ENCODE results near the gene SDK1. TPM values are rescaled to one million over a fixed set of nuclear protein-coding genes. Genes with fewer than 3 reads are reported as not detected.

The SDK1 gene
- total RNA-seq, 1 experiment from 2014 or later = 20.0 TPM

DNA sequence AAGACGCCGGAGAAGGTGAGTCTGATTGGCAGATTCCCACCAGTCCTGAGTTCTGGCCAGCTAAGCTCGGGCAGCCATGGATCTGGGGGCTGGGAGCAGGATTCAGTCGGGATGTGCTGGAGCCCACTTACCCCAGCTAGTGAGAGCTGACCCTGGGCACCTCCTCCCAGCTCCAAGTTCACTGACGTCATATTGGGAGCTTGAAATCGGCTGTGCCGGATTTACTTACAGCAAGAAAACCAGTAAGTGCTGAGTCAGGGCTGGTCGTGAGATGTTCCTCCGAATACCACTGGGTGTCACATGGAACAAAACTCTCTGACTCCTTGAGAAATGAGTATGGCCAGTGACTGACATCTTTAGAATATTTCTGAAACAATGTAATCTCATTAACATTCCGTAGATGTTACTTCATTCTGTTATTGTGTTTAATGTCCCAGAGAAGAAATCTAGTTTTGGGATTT lies 621.2 kb downstream of the SDK1 start:
- Mint-ChIP-seq H3K4me1 (ENCODE audit: low read depth, unreplicated experiment) (peaks cover 14% of the 10 kb centered on the region), H3K27me3 (ENCODE audit: unreplicated experiment) (no peaks in the 10 kb centered on the region), H3K9me3 (ENCODE audit: low read depth, unreplicated experiment) (no peaks in the 10 kb centered on the region), H3K27ac (ENCODE audit: unreplicated experiment) (no peak overlapping the region), H3K36me3 (ENCODE audit: insufficient read depth, unreplicated experiment) (no peaks in the 10 kb centered on the region), H3K4me3 (ENCODE audit: low read depth, unreplicated experiment) (no peak overlapping the region)
- TF ChIP-seq, protein P1, sequence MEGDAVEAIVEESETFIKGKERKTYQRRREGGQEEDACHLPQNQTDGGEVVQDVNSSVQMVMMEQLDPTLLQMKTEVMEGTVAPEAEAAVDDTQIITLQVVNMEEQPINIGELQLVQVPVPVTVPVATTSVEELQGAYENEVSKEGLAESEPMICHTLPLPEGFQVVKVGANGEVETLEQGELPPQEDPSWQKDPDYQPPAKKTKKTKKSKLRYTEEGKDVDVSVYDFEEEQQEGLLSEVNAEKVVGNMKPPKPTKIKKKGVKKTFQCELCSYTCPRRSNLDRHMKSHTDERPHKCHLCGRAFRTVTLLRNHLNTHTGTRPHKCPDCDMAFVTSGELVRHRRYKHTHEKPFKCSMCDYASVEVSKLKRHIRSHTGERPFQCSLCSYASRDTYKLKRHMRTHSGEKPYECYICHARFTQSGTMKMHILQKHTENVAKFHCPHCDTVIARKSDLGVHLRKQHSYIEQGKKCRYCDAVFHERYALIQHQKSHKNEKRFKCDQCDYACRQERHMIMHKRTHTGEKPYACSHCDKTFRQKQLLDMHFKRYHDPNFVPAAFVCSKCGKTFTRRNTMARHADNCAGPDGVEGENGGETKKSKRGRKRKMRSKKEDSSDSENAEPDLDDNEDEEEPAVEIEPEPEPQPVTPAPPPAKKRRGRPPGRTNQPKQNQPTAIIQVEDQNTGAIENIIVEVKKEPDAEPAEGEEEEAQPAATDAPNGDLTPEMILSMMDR (IDR thresholded peaks at IDR 0.05; ENCODE audit: unreplicated experiment) = peak; percentile 44
- peak; percentile 67 for DNase-seq
- CTCF ChIA-PET = interaction anchor here (0.6 to 1.7 kb wide), 2 partner anchors 153 to 557 kb away, joined by 3 to 5 read pairs; no protein-coding TSS in a partner anchor
- BruUV-seq (replicated peaks) = no TSS peak
- intact Hi-C loops (cut with micrococcal nuclease; ENCODE audit: unreplicated experiment) = loop anchor here (1.0 to 10.0 kb wide), 2 partner anchors 557 to 713 kb away; no protein-coding TSS in a partner anchor

DNA sequence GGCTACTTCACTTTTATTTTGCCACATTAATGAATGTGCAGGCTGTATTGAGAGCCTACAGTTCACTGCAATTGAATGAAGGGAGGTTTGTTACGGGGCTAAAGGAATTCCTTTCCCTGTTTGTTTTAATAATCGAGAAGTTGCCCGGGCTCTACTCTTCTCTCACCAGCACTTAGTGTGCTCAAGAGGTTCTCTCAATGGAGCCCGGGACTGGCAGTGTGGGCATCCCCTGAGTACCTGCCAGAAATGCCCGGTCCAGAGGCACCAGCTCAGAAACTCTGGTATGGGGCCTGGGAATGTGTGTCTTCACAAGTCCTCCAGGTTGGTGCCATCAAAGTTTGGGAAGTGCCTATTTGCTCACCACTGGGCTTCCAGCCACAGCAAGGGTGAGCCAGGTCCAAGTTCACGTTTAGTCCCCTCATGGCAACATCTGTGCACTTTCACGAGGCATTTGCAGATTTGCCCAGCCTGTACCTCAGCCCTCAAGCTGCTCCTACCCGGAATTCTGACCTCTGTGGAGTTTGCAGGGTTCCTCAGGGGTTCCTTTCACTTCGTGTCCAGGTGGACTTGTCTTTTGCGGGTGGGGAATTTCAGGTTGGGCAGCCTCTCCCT lies 622.4 kb downstream of the SDK1 start:
- no peak for DNase-seq
- intact Hi-C loops (cut with micrococcal nuclease; ENCODE audit: unreplicated experiment) = loop anchor here (10.0 kb wide), 1 partner anchor 711 kb away; no protein-coding TSS in a partner anchor
- no peaks in the 10 kb centered on the region for H3K36me3 Mint-ChIP-seq (ENCODE audit: insufficient read depth, unreplicated experiment)
- TF ChIP-seq, protein P1 (IDR thresholded peaks at IDR 0.05; ENCODE audit: unreplicated experiment) = no peak
- H3K9me3 Mint-ChIP-seq (ENCODE audit: low read depth, unreplicated experiment) = no peaks in the 10 kb centered on the region
- peaks cover 9% of the 10 kb centered on the region for H3K4me1 Mint-ChIP-seq (ENCODE audit: low read depth, unreplicated experiment)
- BruUV-seq (replicated peaks) = no TSS peak
- no peak overlapping the region for H3K4me3 Mint-ChIP-seq (ENCODE audit: low read depth, unreplicated experiment)
- no peaks in the 10 kb centered on the region for H3K27me3 Mint-ChIP-seq (ENCODE audit: unreplicated experiment)
- CTCF ChIA-PET = interaction anchor here (1.7 kb wide), 1 partner anchor 152 kb away, joined by 5 read pairs; no protein-coding TSS in a partner anchor
- no peak overlapping the region for H3K27ac Mint-ChIP-seq (ENCODE audit: unreplicated experiment)

DNA sequence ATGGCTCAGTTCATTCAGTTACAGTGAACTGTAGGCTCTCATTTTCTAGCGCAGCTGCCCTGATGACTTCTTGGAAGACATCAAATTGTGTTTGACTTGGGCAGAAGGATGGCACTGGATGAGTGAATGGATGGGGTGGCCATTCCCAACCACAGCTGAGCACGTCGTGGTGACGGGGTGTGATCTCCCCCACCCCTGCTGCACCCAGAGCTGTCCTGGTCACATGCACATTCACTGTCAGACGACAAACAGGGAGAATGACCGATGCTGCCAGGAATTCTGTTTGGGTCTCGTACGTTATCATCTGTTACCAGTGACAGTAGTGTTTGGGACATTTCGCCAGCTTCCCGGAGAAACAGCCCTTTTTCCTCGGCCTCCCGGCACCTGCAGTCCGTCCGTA lies 623.2 kb downstream of the SDK1 start:
- Mint-ChIP-seq H3K27me3 (ENCODE audit: unreplicated experiment) (no peaks in the 10 kb centered on the region), H3K4me1 (ENCODE audit: low read depth, unreplicated experiment) (peaks cover 9% of the 10 kb centered on the region), H3K9me3 (ENCODE audit: low read depth, unreplicated experiment) (no peaks in the 10 kb centered on the region), H3K4me3 (ENCODE audit: low read depth, unreplicated experiment) (no peak overlapping the region), H3K36me3 (ENCODE audit: insufficient read depth, unreplicated experiment) (no peaks in the 10 kb centered on the region), H3K27ac (ENCODE audit: unreplicated experiment) (no peak overlapping the region)
- CTCF ChIA-PET = interaction anchor here (1.2 kb wide), 1 partner anchor 12 kb away, joined by 3 read pairs; no protein-coding TSS in a partner anchor
- no TSS peak for BruUV-seq (replicated peaks)
- intact Hi-C loops (cut with micrococcal nuclease; ENCODE audit: unreplicated experiment) = loop anchor here (10.0 kb wide), 1 partner anchor 711 kb away; no protein-coding TSS in a partner anchor
- DNase-seq = no peak
- TF ChIP-seq, protein P1 (IDR thresholded peaks at IDR 0.05; ENCODE audit: unreplicated experiment) = no peak

DNA sequence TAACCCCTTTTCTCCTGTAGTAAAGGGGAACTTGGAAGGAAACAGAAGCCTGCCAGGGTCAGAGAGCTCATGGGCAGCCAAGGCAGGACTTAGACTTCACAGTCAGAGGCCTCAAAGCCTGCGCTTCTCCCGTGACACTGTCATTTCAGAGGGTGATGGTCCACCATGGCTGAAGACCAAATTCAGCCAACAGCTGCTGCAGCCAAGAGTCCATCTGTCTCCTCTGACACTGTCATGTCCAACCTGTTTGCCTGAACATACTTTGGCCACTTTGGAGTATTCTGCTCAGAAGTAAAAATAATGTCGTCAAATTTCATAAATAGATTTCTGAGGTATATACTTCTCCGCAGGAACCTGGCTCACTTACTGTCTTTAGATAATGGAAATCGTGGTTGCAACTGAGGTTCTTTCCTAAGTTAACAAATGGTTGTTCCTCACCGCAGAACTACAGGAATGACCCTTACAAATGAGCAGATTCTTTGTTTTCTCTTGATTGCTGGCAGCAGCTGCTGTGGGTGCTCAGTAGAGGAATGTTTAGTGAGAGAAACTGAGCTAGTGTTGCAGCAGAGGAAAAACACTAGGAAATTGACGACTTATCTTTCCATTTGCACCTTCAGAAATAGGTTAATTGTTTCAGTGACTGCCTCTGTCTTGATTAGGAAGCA lies 626.5 kb downstream of the SDK1 start:
- Mint-ChIP-seq H3K36me3 (ENCODE audit: insufficient read depth, unreplicated experiment) (no peaks in the 10 kb centered on the region), H3K4me1 (ENCODE audit: low read depth, unreplicated experiment) (peaks cover 6% of the 10 kb centered on the region), H3K4me3 (ENCODE audit: low read depth, unreplicated experiment) (no peak overlapping the region), H3K27ac (ENCODE audit: unreplicated experiment) (no peak overlapping the region), H3K9me3 (ENCODE audit: low read depth, unreplicated experiment) (no peaks in the 10 kb centered on the region), H3K27me3 (ENCODE audit: unreplicated experiment) (no peaks in the 10 kb centered on the region)
- BruUV-seq (replicated peaks) = no TSS peak
- TF ChIP-seq, protein P1 (IDR thresholded peaks at IDR 0.05; ENCODE audit: unreplicated experiment) = no peak
- CTCF ChIA-PET = interaction anchor here (0.5 kb wide), 1 partner anchor 488 kb away, joined by 3 read pairs; no protein-coding TSS in a partner anchor
- DNase-seq = no peak
- intact Hi-C loops (cut with micrococcal nuclease; ENCODE audit: unreplicated experiment) = loop anchor here (10.0 kb wide), 1 partner anchor 707 kb away; no protein-coding TSS in a partner anchor
